Measurements from ENCODE around the gene SYNGAP1.
"Not testable (repeated sequence)": the region's sequence is repeated elsewhere in the genome, so short reads cannot be mapped to it uniquely, and the experiment has no call there.

SYNGAP1 gene

DNA sequence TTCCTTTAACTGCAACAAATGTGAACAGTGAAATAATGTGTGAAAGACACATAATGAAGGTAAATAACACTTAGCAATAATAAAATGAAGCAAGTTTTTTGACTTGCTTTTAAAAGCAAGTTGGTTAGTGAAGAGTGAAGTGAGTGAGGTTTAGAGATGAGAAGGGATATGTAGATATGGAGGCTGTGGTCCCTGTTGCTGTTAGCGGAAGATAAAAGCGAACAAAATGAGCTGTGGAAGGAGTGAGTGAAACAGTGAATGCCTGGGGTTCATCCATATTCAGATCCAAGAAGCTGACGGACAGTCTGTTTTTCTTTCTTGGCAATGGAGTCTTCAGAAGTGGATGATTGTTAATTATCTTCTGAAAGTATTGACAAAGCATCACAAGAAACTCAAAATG, 58.0 kb downstream of the SYNGAP1 start:
- DNase-seq (ENCODE audit: low spot score): no peak

DNA sequence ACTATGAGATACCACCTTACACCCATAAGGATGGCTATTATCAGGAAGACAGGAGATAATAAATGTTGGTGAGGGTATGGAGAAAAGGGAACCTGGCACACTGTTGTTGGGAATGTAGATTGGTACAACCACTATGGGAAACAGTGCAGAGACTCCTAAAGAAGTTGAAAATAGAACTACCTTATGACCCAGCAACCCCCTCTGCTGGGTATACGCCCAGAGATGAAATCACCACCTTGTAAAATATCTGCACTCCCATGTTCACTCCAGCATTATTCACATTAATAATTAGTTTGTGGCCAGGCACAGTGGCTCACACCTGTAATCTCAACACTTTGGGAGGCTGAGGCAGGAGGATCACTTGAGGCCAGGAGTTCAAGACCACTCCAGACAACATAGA, 61.3 kb downstream of the SYNGAP1 start:
- DNase-seq (ENCODE audit: low spot score): no peak

GRCh38 chr6:33482620-33483019, 62.8 kb downstream of the SYNGAP1 start:
- DNase-seq (ENCODE audit: low spot score): not testable (repeated sequence)

- DNase-seq (ENCODE audit: low spot score): no peak
Observed at GRCh38 chr6:33483678-33484077, 63.8 kb downstream of the SYNGAP1 start.

DNA sequence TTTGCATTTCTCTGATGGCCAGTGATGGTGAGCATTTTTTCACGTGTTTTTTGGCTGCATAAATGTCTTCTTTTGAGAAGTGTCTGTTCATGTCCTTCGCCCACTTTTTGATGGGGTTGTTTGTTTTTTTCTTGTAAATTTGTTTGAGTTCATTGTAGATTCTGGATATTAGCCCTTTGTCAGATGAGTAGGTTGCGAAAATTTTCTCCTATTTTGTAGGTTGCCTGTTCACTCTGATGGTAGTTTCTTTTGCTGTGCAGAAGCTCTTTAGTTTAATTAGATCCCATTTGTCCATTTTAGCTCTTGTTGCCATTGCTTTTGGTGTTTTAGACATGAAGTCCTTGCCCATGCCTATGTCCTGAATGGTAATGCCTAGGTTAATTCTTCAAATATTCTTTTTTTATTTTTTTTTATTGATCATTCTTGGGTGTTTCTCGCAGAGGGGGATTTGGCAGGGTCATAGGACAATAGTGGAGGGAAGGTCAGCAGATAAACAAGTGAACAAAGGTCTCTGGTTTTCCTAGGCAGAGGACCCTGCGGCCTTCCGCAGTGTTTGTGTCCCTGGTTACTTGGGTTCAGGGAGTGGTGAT, 64.9 kb downstream of the SYNGAP1 start:
- not testable (repeated sequence) for DNase-seq (ENCODE audit: low spot score)

GRCh38 chr6:33485680-33486079, 65.8 kb downstream of the SYNGAP1 start:
- not testable (repeated sequence) for DNase-seq (ENCODE audit: low spot score)

DNA sequence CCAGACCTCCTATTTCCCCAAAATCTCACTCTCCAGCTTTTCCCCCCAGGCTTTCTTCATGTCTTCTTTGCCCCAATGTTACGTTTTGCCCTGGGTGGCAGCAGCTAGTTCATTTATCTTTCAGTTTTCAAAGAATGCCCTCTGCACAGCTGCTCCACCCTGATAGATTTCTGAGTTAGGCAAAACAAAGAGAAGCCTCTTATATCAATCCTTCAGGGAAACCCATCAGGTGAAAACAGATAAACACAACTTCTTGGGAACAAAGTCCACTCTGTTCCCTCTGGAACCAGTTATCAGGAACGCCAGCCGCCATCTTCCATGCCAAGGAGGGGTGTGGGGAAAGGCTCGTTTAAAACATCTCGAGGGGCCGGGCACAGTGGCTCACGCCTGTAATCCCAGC, 68.5 kb downstream of the SYNGAP1 start:
- no peak for DNase-seq (ENCODE audit: low spot score)

- no peak for DNase-seq (ENCODE audit: low spot score)
Observed at GRCh38 chr6:33490198-33490597, 70.3 kb downstream of the SYNGAP1 start.

DNA sequence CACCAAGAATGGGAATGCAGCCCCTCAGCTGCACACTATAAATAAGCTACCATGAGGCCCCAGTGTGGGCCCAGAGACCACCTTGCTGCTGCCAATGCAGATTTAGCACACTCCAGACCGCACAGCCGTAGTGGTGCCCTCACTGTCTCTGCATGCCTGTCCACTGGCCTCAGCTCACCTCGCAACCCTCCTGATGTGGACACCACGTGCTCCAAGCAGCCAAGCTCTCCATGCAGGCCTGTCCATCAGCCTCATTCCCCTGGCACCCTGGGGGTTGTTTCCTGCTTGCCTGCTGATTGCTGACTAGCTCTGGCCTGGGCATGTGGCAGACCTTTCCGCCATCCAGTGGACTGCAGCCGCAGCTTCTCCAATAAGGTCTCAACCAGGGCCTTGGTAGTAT, 70.8 kb downstream of the SYNGAP1 start:
- no peak for DNase-seq (ENCODE audit: low spot score)

DNA sequence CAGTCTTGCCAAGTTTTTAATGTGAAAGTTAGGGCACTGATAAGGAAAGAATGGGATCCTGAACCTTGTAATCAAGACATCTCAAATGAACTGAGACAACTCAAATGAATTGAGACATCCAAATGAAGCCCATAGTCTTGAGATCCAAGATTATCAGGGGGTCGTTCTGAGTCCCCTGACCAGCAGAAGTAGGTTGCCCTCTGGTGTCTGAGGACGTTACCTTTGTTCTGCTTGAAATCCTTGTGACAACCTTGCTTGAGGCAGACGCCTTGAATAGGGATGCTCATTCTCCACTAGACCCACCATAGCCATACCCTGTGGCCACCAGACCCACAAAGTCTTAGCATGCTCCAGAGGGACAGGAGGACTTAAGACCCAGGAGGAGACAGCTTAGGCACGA, 72.2 kb downstream of the SYNGAP1 start:
- no peak for DNase-seq (ENCODE audit: low spot score)

DNA sequence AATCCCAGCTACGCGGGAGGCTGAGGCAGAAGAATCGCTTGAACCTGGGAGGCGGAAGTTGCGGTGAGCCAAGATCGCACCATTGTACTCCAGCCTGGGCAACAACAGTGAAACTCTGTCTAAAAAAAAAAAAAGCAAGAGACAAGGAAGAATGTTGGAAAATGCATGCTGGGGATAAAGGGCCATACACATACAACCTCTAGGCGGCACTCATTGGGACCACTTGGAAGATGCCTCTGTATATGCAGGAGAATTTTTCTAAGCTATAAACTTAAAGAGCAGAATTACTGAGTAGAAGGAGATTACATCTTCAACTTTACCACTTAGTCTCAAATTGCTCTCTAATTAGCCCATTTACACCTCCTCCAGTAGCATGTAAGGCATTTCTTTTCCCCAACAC, 77.3 kb downstream of the SYNGAP1 start:
- no peak for DNase-seq (ENCODE audit: low spot score)

DNA sequence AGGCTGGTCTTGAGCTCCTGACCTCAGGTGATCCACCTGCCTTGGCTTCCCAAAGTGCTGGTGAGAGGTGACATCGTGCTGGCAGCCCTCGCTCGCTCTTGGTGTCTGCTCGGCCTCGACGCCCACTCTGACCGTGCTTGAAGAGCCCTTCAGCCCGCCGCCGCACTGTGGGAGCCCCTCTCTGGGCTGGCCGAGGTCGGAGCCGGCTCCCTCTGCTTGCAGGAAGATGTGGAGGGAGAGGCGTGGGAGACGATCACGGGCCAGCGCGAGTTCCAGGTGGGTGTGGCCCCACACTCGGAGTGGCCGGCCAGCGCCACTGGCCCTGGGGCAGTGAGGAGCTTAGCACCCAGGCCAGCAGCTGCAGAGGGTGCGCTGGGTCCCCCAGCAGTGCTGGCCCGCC, 82.6 kb downstream of the SYNGAP1 start:
- DNase-seq (ENCODE audit: low spot score): no peak

- no peak for DNase-seq (ENCODE audit: low spot score)
Observed at GRCh38 chr6:33504486-33504885, 84.6 kb downstream of the SYNGAP1 start.
